ENCODE measurements around the gene DDX47. TPM values are rescaled to one million over a fixed set of nuclear protein-coding genes. Genes with fewer than 3 reads are reported as not detected.

The DDX47 gene
- total RNA-seq, 2 experiments from 2014 or later: 45.1 to 59.1 TPM

- no peaks in the 10 kb centered on the region for H4K20me1 ChIP-seq (ENCODE audit: insufficient read depth, low read length)
- no peak for TF ChIP-seq EZH2phosphoT487 (IDR thresholded peaks at IDR 0.05; ENCODE audit: borderline replicate concordance, low read depth, low read length)
- TF ChIP-seq, protein P1, sequence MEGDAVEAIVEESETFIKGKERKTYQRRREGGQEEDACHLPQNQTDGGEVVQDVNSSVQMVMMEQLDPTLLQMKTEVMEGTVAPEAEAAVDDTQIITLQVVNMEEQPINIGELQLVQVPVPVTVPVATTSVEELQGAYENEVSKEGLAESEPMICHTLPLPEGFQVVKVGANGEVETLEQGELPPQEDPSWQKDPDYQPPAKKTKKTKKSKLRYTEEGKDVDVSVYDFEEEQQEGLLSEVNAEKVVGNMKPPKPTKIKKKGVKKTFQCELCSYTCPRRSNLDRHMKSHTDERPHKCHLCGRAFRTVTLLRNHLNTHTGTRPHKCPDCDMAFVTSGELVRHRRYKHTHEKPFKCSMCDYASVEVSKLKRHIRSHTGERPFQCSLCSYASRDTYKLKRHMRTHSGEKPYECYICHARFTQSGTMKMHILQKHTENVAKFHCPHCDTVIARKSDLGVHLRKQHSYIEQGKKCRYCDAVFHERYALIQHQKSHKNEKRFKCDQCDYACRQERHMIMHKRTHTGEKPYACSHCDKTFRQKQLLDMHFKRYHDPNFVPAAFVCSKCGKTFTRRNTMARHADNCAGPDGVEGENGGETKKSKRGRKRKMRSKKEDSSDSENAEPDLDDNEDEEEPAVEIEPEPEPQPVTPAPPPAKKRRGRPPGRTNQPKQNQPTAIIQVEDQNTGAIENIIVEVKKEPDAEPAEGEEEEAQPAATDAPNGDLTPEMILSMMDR (conservative IDR thresholded peaks at IDR 0.05; ENCODE audit: low read length): no peak
- H3K27ac ChIP-seq (ENCODE audit: low read depth, low read length, poor library complexity, severe bottlenecking): no peak overlapping the region
- H3K4me3 ChIP-seq (ENCODE audit: low read depth, low read length, poor library complexity, severe bottlenecking): no peak overlapping the region
- H3K36me3 ChIP-seq (ENCODE audit: insufficient read depth, low read length): peaks cover 98% of the 10 kb centered on the region
- BruUV-seq (replicated peaks): no TSS peak
- ChIA-PET POLR2A (no interaction called here), CTCF (ENCODE audit: unreplicated experiment) (no interaction called here)
- H3K4me1 ChIP-seq (ENCODE audit: insufficient read depth, low read length, poor library complexity, severe bottlenecking): no peaks in the 10 kb centered on the region
- H3K9me3 ChIP-seq (ENCODE audit: low read length): no peaks in the 10 kb centered on the region
- DNase-seq (ENCODE audit: low spot score): no peak
- no peak overlapping the region for H3K4me2 ChIP-seq (ENCODE audit: low read length)
- no peak overlapping the region for H2AFZ ChIP-seq (ENCODE audit: low read length)
- H3K79me2 ChIP-seq (ENCODE audit: insufficient read depth, low read depth, low read length): peaks cover 5% of the 10 kb centered on the region; the same call in 1 of the 2 replicates
- intact Hi-C loops (cut with micrococcal nuclease; ENCODE audit: unreplicated experiment): no loop called here
- no peaks in the 10 kb centered on the region for H3K9me2 ChIP-seq (ENCODE audit: insufficient read depth, low read length)
Measured at GRCh38 chr12:12823811-12824210, 10.7 kb downstream of the DDX47 start.

DNA sequence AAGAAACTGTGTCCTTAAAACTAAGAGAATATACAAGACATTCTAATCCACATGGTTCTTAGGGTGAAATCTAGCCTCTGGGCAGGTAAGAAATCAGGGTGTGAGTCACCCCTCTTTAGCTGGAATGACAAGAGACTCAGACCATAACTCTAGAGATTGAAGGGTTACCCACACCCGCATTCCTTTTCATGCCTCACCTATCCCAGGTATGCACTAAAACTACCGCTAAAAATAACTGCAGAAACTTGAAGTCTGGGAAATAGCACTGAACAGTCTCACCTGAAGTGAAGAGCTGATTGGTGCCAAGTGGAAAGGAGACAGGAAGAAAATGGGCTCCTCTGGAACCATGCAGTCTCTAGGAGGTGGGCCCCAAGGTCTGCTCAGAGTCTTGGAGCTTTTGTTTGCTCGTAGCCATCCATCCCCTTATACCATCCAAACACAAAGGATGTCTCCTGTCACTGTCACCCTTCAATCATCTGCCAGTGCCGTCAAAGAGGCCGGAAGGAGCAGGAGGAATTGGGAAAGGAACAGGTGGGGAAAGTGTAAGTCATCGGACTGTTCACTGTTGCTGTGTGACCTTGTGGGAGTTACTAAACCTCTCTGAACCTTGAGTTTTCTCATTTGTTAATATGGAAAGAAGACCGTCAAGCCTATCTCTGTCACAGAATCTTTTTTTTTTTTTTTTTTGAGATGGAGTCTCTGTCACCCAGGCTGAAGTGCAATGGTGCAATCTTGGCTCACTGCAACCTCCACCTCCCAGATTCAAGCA is 22.4 kb downstream of the DDX47 start:
- DNase-seq (ENCODE audit: low spot score): no peak
- intact Hi-C loops (cut with micrococcal nuclease; ENCODE audit: unreplicated experiment): no loop called here
- Histone ChIP-seq H3K9me2 (ENCODE audit: insufficient read depth, low read length) (no peaks in the 10 kb centered on the region), H3K27ac (ENCODE audit: low read depth, low read length, poor library complexity, severe bottlenecking) (no peak overlapping the region), H3K4me3 (ENCODE audit: low read depth, low read length, poor library complexity, severe bottlenecking) (no peak overlapping the region), H2AFZ (ENCODE audit: low read length) (no peak overlapping the region), H3K9me3 (ENCODE audit: low read length) (no peaks in the 10 kb centered on the region), H3K4me1 (ENCODE audit: insufficient read depth, low read length, poor library complexity, severe bottlenecking) (no peaks in the 10 kb centered on the region), H3K4me2 (ENCODE audit: low read length) (no peak overlapping the region), H4K20me1 (ENCODE audit: insufficient read depth, low read length) (no peaks in the 10 kb centered on the region), H3K36me3 (ENCODE audit: insufficient read depth, low read length) (peaks cover 42% of the 10 kb centered on the region), H3K79me2 (ENCODE audit: insufficient read depth, low read depth, low read length) (no peaks in the 10 kb centered on the region)
- ChIA-PET POLR2A (interaction anchor here (1.5 kb wide), 1 partner anchor 14 kb away, joined by 5 read pairs; no protein-coding TSS in a partner anchor), CTCF (ENCODE audit: unreplicated experiment) (no interaction called here)
- no TSS peak for BruUV-seq (replicated peaks)
- TF ChIP-seq, protein P1 (conservative IDR thresholded peaks at IDR 0.05; ENCODE audit: low read length): no peak
- TF ChIP-seq EZH2phosphoT487 (IDR thresholded peaks at IDR 0.05; ENCODE audit: borderline replicate concordance, low read depth, low read length): no peak

DNA sequence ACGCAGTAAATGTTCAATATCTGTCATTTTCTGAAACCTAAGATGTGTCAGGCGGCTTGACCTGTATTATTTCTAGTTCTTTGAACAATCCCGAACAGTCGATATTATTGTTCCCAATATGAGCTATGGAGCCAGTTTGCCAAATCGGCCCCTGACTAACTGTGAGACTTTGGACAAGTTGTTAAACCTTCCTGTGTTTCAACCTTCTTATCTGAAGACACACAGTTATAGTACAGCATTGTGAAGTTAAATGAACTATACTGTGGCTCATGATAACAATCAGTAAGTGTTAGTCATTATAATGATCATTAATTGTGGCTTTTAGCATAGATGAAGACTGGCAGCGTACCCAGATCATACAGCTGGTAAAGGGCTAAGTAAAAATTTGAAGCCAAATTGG is 23.4 kb downstream of the DDX47 start:
- no peaks in the 10 kb centered on the region for H3K79me2 ChIP-seq (ENCODE audit: insufficient read depth, low read depth, low read length)
- H3K4me1 ChIP-seq (ENCODE audit: insufficient read depth, low read length, poor library complexity, severe bottlenecking): no peaks in the 10 kb centered on the region
- POLR2A ChIA-PET: interaction anchor here (0.6 kb wide), 1 partner anchor 11 kb away, joined by 6 read pairs; no protein-coding TSS in a partner anchor
- no peak overlapping the region for H3K27ac ChIP-seq (ENCODE audit: low read depth, low read length, poor library complexity, severe bottlenecking)
- peaks cover 34% of the 10 kb centered on the region for H3K36me3 ChIP-seq (ENCODE audit: insufficient read depth, low read length)
- no peak overlapping the region for H3K4me3 ChIP-seq (ENCODE audit: low read depth, low read length, poor library complexity, severe bottlenecking)
- no peak for DNase-seq (ENCODE audit: low spot score)
- intact Hi-C loops (cut with micrococcal nuclease; ENCODE audit: unreplicated experiment): no loop called here
- H3K9me3 ChIP-seq (ENCODE audit: low read length): no peaks in the 10 kb centered on the region
- BruUV-seq (replicated peaks): no TSS peak
- H3K9me2 ChIP-seq (ENCODE audit: insufficient read depth, low read length): no peaks in the 10 kb centered on the region
- TF ChIP-seq, protein P1 (conservative IDR thresholded peaks at IDR 0.05; ENCODE audit: low read length): no peak
- no peak for TF ChIP-seq EZH2phosphoT487 (IDR thresholded peaks at IDR 0.05; ENCODE audit: borderline replicate concordance, low read depth, low read length)
- no peaks in the 10 kb centered on the region for H4K20me1 ChIP-seq (ENCODE audit: insufficient read depth, low read length)
- CTCF ChIA-PET (ENCODE audit: unreplicated experiment): interaction anchor here (0.6 kb wide), 1 partner anchor 11 kb away, joined by 4 read pairs; no protein-coding TSS in a partner anchor
- H2AFZ ChIP-seq (ENCODE audit: low read length): no peak overlapping the region
- H3K4me2 ChIP-seq (ENCODE audit: low read length): no peak overlapping the region

Data from OCI-LY7 (cell line).